Ectodermal cell (in vitro differentiated cells): Measurements from ENCODE around the gene PITPNM3.
"Not testable (repeated sequence)": the region's sequence is repeated elsewhere in the genome, so short reads cannot be mapped to it uniquely, and the experiment has no call there.

Source experiments
- H3K27ac ChIP-seq: 2 replicates; pipeline ENCODE4 v1.7.0; 2013; ENCODE audit warnings: mild to moderate bottlenecking, low read depth, low read length; ENCODE audit not compliant: insufficient read depth, poor library complexity, severe bottlenecking
- H3K27me3 ChIP-seq: 2 replicates; pipeline ENCODE4 v1.7.0; 2013; ENCODE audit warnings: mild to moderate bottlenecking, low read length; ENCODE audit not compliant: insufficient read depth, control insufficient read depth, poor library complexity, severe bottlenecking
- H3K36me3 ChIP-seq: one replicate; pipeline ENCODE4 v1.7.0; 2013; ENCODE audit warnings: low read length; ENCODE audit not compliant: control insufficient read depth, insufficient read depth
- H3K4me1 ChIP-seq: one replicate; pipeline ENCODE4 v1.7.0; 2013; ENCODE audit warnings: low read length; ENCODE audit not compliant: control insufficient read depth, insufficient read depth
- H3K4me3 ChIP-seq: 2 replicates; pipeline ENCODE4 v1.7.0; 2013; ENCODE audit warnings: low read depth, low read length, control low read depth; ENCODE audit not compliant: insufficient read depth
- H3K9me3 ChIP-seq: 2 replicates; pipeline ENCODE4 v1.7.0; 2013; ENCODE audit warnings: mild to moderate bottlenecking, low read length, moderate library complexity; ENCODE audit not compliant: control insufficient read depth
- WGBS, 2 experiments: methylation state at CpG; one replicate each; pipeline ENCODE4 v1.1.7; 2013; ENCODE audit warnings: missing lambda C conversion rate in 2 of 2; 5-methylcytosine and 5-hydroxymethylcytosine counted together

PITPNM3 gene

DNA sequence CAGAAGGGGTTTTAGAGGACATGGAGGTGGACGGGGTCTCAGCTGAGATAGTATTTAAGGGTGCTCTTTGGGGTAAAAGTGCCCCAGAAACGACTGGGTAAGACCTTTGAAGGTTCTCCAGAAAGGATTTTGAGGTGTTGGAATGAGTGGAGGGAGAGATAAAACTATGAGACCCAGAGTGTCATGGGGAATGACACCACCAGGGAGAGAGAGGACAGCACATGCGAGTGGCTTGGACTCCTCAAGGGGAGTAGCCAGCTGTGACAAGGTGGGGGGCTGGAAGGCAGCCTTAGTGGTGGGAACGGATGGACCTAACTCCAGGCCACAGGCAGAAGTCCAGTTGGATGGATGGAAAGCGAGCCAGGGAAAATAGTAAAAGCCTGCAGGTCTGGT lies 19.2 kb upstream of the PITPNM3 start:
- peaks cover 9% of the 10 kb centered on the region for H3K36me3 ChIP-seq
- H3K4me1 ChIP-seq, result peaks cover 19% of the 10 kb centered on the region
- H3K4me3 ChIP-seq, result no peak overlapping the region
- no peak overlapping the region for H3K27ac ChIP-seq
- no peaks in the 10 kb centered on the region for H3K9me3 ChIP-seq
- 88 to 90% methylated on average over 5 of the region's 5 CpGs for WGBS, 2 experiments
- H3K27me3 ChIP-seq, result no peaks in the 10 kb centered on the region

DNA sequence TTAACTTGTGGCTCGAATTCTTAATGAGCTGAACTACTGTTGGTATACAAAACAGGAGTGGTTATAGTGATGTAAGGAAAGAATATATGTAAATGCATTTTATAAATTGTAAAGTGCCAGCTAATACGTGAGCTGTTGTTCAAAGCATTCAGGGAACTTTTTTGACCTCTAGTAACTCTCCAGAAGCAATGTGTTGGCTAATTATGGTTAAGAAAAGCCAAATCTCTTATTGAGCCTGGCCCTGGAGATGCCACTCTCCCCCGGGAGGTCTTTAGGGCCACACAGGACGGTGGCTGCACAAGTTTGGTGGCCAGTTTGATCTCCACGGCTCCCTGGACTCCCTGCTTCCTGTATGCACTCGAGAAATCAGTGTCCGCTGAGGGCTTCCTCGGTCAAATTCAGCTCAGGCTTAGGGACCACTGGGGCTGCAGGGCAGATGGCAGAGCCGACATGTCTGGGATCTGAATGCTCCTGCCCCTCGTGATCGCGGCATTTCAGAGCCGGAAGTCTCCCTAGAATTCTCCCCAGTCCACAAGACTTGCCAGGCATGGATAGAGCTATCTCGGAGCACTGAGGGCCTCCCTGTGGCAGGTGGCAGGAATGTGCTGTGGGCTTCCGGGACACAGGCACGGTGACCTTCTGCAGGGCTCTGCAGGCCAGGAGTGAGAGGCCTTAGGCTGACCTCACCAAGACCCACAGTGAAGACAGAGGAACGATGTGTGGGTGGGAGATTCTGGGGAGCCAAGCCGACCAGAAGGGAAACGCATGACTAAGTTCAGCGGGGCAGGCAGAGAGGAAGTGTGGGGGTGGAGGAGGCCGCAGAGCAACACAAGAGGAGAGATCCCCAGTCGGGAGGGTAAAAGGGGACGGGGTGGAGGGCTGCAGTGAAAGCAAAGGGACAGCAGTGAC lies 18.6 kb upstream of the PITPNM3 start:
- Histone ChIP-seq H3K4me3 (no peak overlapping the region), H3K36me3 (peaks cover 9% of the 10 kb centered on the region), H3K27me3 (no peaks in the 10 kb centered on the region), H3K27ac (peak overlapping the region; percentile 6), H3K4me1 (peaks cover 19% of the 10 kb centered on the region), H3K9me3 (no peaks in the 10 kb centered on the region)
- WGBS, 2 experiments, result 77 to 79% methylated on average over 23 of the region's 23 CpGs

- 95 to 96% methylated on average over 13 of the region's 13 CpGs for WGBS, 2 experiments
These were observed 17.8 kb upstream of the PITPNM3 start for GRCh38 chr17:6573982-6574686.

GRCh38 chr17:6573495-6573894 lies 17.1 kb upstream of the PITPNM3 start:
- H3K4me1 ChIP-seq, result peaks cover 21% of the 10 kb centered on the region
- H3K36me3 ChIP-seq, H3K27ac ChIP-seq, H3K4me3 ChIP-seq, H3K9me3 ChIP-seq, H3K27me3 ChIP-seq: not testable (repeated sequence)
- 96 to 97% methylated on average over 5 to 6 of the region's 6 CpGs for WGBS, 2 experiments

More at GRCh38 chr17:6573982-6574686, 17.8 kb upstream of the PITPNM3 start:
- Histone ChIP-seq H3K4me3 (no peak overlapping the region), H3K36me3 (peaks cover 9% of the 10 kb centered on the region), H3K27ac (no peak overlapping the region), H3K27me3 (no peaks in the 10 kb centered on the region), H3K9me3 (no peaks in the 10 kb centered on the region), H3K4me1 (peaks cover 19% of the 10 kb centered on the region)

DNA sequence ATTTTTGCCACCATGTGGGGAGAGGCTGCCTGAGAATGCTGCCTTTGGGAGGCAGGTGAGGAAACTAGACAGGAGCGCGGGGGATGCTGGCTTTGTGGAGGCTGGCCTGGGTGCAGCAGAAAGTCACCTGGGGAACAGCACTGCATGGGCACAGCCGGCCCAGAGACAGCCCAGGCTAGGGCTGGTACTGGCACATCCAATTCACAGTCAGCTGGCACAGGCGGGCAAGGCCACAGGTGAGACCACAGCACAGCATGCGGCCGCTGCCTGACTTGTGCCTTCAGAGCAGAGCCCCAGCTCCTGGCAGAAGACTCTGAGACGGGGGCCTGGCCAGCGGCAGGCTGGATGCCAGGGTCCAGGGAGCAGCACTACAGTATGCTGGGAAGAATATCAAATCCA lies 16.6 kb upstream of the PITPNM3 start:
- no peaks in the 10 kb centered on the region for H3K27me3 ChIP-seq
- no peak overlapping the region for H3K27ac ChIP-seq
- H3K36me3 ChIP-seq, result peaks cover 4% of the 10 kb centered on the region
- H3K4me3 ChIP-seq, result no peak overlapping the region
- 94 to 95% methylated on average over 8 of the region's 8 CpGs for WGBS, 2 experiments
- H3K9me3 ChIP-seq, result no peaks in the 10 kb centered on the region
- H3K4me1 ChIP-seq, result peaks cover 26% of the 10 kb centered on the region

- Histone ChIP-seq H3K36me3 (no peaks in the 10 kb centered on the region), H3K27me3 (no peaks in the 10 kb centered on the region), H3K9me3 (no peaks in the 10 kb centered on the region), H3K4me3 (no peak overlapping the region), H3K27ac (no peak overlapping the region), H3K4me1 (peaks cover 33% of the 10 kb centered on the region)
- 86 to 90% methylated on average over 7 of the region's 7 CpGs for WGBS, 2 experiments
These were observed 15.1 kb upstream of the PITPNM3 start for GRCh38 chr17:6571452-6571781.

- Histone ChIP-seq H3K9me3 (no peaks in the 10 kb centered on the region), H3K36me3 (no peaks in the 10 kb centered on the region), H3K27me3 (no peaks in the 10 kb centered on the region), H3K27ac (peak overlapping the region; percentile 9), H3K4me1 (peaks cover 33% of the 10 kb centered on the region), H3K4me3 (no peak overlapping the region)
- WGBS, 2 experiments, result 87 to 90% methylated on average over 18 of the region's 18 CpGs
These were observed 14.5 kb upstream of the PITPNM3 start for GRCh38 chr17:6570731-6571451.

DNA sequence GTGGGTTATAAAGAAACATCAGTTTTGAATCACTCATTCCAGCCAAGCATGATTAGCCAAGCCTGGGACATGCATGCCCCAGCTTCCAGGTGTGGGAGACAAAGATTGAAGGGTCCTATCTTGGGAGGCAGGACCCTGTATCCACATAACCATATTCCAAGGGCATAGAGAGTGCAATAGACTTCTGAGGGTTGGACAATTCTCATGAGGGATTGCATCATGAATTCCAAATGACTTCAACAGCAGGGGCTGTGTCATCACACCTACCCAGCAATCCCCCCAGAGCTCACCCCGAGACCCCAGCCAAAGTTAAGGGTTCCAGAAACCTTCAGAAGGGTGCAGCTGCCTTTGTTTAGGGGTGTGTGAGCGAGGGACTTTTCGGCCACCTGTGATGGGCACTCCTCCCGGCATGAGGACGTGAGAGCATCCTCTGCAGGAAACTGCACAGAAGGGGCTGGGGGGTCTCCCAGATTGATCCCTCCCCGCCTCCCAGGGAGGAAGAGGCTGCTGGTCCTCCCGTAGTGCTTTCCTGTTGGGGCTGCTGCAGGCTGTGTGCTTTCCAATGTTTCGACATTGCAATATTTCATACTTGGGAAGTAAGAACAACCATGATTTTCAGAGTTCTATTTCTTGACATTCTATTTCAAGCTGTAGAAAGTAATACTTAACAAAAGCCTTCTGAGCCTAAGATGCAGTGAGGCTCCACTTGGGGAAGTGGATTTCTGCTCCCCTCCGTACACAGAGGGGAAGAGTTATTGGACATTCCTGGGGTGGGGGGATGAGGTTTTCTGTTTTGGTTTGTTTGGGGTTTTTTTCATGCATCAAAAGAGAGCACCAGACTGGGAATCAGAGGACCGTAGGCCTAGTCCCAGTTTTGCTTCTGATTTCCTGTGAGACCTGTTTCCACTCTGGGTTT lies 13.3 kb upstream of the PITPNM3 start:
- 96% methylated on average over 10 of the region's 10 CpGs for WGBS, 2 experiments
- Histone ChIP-seq H3K4me1 (peaks cover 23% of the 10 kb centered on the region), H3K27me3 (no peaks in the 10 kb centered on the region), H3K4me3 (no peak overlapping the region), H3K9me3 (no peaks in the 10 kb centered on the region), H3K27ac (no peak overlapping the region), H3K36me3 (no peaks in the 10 kb centered on the region)

DNA sequence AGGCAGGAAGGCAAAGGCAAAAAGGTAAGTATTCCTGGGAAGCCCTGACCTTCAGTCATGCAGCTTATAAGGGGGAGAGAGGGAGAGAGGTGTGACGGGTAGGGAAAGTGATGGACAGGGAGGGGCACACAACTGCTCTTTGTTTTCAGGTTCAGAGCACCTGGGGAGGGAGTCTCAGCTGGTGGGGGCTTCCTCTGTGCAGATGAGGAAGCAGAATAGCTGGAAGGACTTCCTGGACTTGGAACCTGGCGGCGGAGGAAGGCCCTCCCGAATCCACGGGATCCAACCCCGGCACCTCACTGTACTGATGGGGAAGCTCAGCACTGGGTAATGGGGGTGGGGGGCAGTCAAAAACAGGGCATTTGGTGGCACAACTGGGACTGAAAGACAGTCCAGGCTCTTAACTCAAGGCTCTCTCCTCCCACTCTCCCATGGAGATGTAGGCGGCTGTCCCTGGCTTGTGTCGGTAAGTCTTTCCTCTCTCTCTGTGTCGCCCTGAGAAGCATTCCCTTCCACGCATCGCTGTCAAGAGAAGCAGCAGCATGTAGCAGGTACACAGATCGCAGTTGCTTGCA lies 11.9 kb upstream of the PITPNM3 start:
- H3K27me3 ChIP-seq, result no peaks in the 10 kb centered on the region
- H3K36me3 ChIP-seq, result no peaks in the 10 kb centered on the region
- H3K9me3 ChIP-seq, result no peaks in the 10 kb centered on the region
- no peak overlapping the region for H3K4me3 ChIP-seq
- no peak overlapping the region for H3K27ac ChIP-seq
- peaks cover 23% of the 10 kb centered on the region for H3K4me1 ChIP-seq
- WGBS, 2 experiments, result 81 to 87% methylated on average over 12 of the region's 12 CpGs
